Heart right ventricle (tissue), 16 donors: ENCODE results near the gene SEMA3D. TPM values are rescaled to one million over a fixed set of nuclear protein-coding genes. Genes with fewer than 3 reads are reported as not detected.

Experiments used
- ATAC-seq, 8 donors: fragments of 200-7000 bp; cut with Tn5 transposase; one replicate each; pipeline ENCODE4 v1.9.1; 2020; ENCODE audit warnings: mild to moderate bottlenecking in 8 of 8, moderate library complexity in 8 of 8, moderate number of reproducible peaks in 1 of 8
- DNase-seq, 2 donors: peaks; one replicate each; pipeline ENCODE4 v3.0.0-alpha.2; 2020
- H3K27ac ChIP-seq, 10 donors: fragments of 200-600 bp; sonication (generic) in 2 of 10; one replicate each; pipeline versions ENCODE4 v1.5.0 to v1.8.0; 2020 to 2022; ENCODE audit warnings: mild to moderate bottlenecking in 3 of 10
- H3K27me3 ChIP-seq, 7 donors: fragments of 200-600 bp; one replicate each; pipeline ENCODE4 v1.8.0; 2021 to 2022; ENCODE audit warnings: mild to moderate bottlenecking in 2 of 7
- H3K36me3 ChIP-seq, 9 donors: fragments of 200-600 bp; sonication (generic) in 1 of 9; one replicate each; pipeline versions ENCODE4 v1.5.0 to v1.8.0; 2020 to 2022; ENCODE audit warnings: mild to moderate bottlenecking in 2 of 9
- H3K4me1 ChIP-seq, 9 donors: fragments of 200-600 bp; sonication (generic) in 1 of 9; one replicate each; pipeline versions ENCODE4 v1.5.0 to v1.8.0; 2020 to 2022; ENCODE audit warnings: mild to moderate bottlenecking in 4 of 9
- H3K4me3 ChIP-seq, 10 donors: fragments of 200-600 bp; sonication (generic) in 2 of 10; one replicate each; pipeline versions ENCODE4 v1.5.0 to v1.8.0; 2020 to 2022; ENCODE audit warnings: mild to moderate bottlenecking in 7 of 10, moderate library complexity in 2 of 10
- H3K9me3 ChIP-seq, 11 donors: fragments of 200-600 bp in 10 of 11; sonication (generic) in 2 of 11; one replicate each; pipeline versions ENCODE4 v1.5.0 to v1.8.0; 2013 to 2022; ENCODE audit warnings: mild to moderate bottlenecking in 2 of 11, control low read depth in 1 of 11, moderate library complexity in 1 of 11
- WGBS, 2 donors: extraction: QIAGEN DNeasy Blood & Tissue Kit; methylation state at CpG; one replicate each; pipeline ENCODE4 v1.1.7; 2013; ENCODE audit warnings: inconsistent platforms in 1 of 2; 5-methylcytosine and 5-hydroxymethylcytosine counted together
- intact Hi-C, 10 donors: fragments of 100-400 bp; cut with DNase I; formaldehyde crosslinking; loops; one replicate each; pipeline versions ENCODE4 v1.11.1 to v1.14.2; 2022
- polyA plus RNA-seq, 2 donors: library from polyadenylated mRNA; stranded (reverse); fragments of 200-250 nt; gene quantifications; one replicate each; pipeline ENCODE4 v1.2.3, GENCODE V29; 2013
- total RNA-seq, 10 donors: library from RNA; stranded (reverse); fragmentation: NEBNext Ultra II Directional in 3 of 10; extraction: Animal tissue kit (Norgen Biotek cat#: 25700) in 3 of 10; gene quantifications; one replicate each; pipeline versions ENCODE4 v1.2.1 to v1.2.4, GENCODE V29; 2021 to 2023
- TF ChIP-seq, protein P1 (sequence below), 9 donors: fragments of 200-600 bp; sonication (generic) in 2 of 9; IDR thresholded peaks; one replicate each; pipeline versions ENCODE4 v1.5.0 to v1.8.0; 2021 to 2022; ENCODE audit warnings: antibody characterized with exemption in 9 of 9, mild to moderate bottlenecking in 5 of 9, moderate library complexity in 1 of 9
- donor health status: Arrhythmogenic right ventricular cardiomyopathy.
- donor health status: ischemic (EF 13 %, LVEDD 7.1; RV severe dilation, severe dysfunction).
- donor health status: healthy with polysubstance abuse.
- donor health status: DM: no; HTN: yes; CAD: no.
- donor health status: DM: no; HTN: no; CAD: no.
- donor health status: ischemic (EF 25% LVEDD 6.9; RV normal size, moderate dysfunction).
- donor health status: ischemic (EF 25% LVEDD 5.7; RV mildly dilated, moderate dysfunction).
- donor health status: healthy.
- donor health status: DM: yes; HTN: yes; CAD: no.
- donor health status: Ischemic cardiomyopathy.
- donor health status: ischemic (EF 35%, LVEDD 5.7; RV mildly dilated, moderate dysfunction).
- donor health status: nonischemic (EF 11% LVEDD 7.7; RV severe dilation, severe dysfunction).
- donor health status: DM: yes; HTN: yes; CAD: no.
- donor health status: PGD.
- donor health status: ischemic (EF 29% LVEDD 5.4; RV normal size, mild dysfunction).
- donor health status: nonischemic (EF 23%, LVEDD 6.1; RV moderate dilation, normal function).

Gene SEMA3D
- total and polyA plus RNA-seq, 12 donors, result 0.10 to 3.5 (median 0.86) TPM

DNA sequence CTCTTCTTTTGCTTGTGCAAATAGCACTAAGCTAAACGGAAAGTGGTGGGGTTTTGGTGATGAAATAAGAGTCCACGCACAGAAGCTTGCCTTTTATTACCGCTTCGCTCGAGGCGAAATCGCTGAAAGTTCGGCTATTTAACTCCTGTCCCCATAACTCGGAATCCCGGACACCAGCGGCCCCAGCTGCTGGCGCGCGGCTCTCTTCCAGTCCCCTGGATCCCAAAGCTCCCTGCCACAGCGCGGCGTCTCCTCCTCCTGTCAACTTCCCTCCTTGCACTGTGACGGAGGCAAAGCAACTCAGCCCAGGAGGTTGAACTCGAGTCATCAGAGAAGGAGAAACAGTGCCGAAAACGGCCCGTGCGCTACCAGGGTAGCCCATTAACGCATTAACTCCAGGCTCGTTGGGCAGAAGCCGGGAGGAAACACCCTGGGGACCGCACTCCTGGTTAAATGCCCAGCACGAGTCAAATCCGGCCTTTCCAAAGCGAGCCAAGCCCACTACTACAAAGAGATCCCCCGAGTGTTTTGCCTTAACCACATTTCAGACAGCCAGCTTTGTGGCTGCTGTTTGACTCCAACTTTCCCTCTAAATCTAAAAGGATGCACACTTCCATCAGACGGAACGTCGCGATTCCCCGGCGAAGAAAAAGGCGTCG, 1.3 kb downstream of the SEMA3D start:
- H3K27me3 ChIP-seq, result peaks cover 0 to 44% (median 38%) of the 10 kb centered on the region in 7 donors
- H3K4me1 ChIP-seq, result peaks cover 0 to 21% (median 11%) of the 10 kb centered on the region in 9 donors
- H3K9me3 ChIP-seq, result peaks cover 0 to 3% (median 0%) of the 10 kb centered on the region in 11 donors
- TF ChIP-seq, protein P1, sequence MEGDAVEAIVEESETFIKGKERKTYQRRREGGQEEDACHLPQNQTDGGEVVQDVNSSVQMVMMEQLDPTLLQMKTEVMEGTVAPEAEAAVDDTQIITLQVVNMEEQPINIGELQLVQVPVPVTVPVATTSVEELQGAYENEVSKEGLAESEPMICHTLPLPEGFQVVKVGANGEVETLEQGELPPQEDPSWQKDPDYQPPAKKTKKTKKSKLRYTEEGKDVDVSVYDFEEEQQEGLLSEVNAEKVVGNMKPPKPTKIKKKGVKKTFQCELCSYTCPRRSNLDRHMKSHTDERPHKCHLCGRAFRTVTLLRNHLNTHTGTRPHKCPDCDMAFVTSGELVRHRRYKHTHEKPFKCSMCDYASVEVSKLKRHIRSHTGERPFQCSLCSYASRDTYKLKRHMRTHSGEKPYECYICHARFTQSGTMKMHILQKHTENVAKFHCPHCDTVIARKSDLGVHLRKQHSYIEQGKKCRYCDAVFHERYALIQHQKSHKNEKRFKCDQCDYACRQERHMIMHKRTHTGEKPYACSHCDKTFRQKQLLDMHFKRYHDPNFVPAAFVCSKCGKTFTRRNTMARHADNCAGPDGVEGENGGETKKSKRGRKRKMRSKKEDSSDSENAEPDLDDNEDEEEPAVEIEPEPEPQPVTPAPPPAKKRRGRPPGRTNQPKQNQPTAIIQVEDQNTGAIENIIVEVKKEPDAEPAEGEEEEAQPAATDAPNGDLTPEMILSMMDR (IDR thresholded peaks at IDR 0.05), result peak in 4 of 9 donors; percentile 10 to 43 (median 30)
- H3K4me3 ChIP-seq, result peak overlapping the region; percentile 9 to 66 (median 52)
- ATAC-seq (peak; percentile 67 to 87 (median 79)), DNase-seq (peak; percentile 42 to 55)
- no peaks in the 10 kb centered on the region for H3K36me3 ChIP-seq
- H3K27ac ChIP-seq, result peak overlapping the region in 4 of 10 donors; percentile 40 to 61 (median 46)
- 0 to 1% methylated on average over 39 of the region's 39 CpGs for WGBS, 2 donors
- intact Hi-C loops, result loop anchor here in 9 of 10 donors (5.0 to 10.0 kb wide), 4 partner anchors 81 to 143 kb away; no protein-coding TSS in a partner anchor

DNA sequence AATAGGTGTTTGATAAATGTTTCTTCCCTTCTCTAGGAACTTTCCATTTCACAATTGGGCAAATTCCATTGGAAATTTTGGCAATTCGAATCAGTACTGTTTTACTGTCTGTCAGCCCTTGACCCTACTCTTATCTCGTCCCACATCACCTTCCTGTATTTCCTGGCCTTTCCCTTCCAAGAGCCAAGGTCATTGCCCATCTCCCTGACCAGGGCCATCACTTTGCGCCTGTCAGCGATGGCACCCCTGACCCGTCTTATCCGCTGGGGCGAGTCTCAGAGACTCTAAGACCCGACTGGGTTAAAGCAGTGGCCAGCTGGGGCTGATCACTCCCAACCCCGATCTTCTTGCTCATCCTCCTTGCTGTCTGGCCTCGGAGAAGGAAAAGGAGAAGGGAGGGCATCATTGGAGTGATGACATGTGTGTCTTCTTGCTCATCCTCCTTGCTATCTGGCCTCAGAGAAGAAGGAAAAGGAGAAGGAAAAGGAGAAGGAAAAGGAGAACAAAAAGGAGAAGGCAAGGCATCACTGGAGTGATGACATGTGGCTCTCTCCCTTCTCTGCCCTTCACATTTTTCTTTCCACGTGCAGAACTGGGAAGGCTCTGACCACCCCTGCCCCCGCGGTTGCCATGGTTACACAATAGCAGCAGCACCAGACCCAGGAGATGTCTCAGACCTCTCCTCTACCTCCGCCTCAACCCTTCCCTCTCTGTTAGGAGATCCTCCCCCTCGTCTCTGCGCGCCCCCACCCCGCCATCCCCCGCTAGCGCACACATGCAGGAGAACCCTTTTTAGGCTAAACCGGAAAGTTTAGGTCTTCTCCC, 2.0 kb downstream of the SEMA3D start:
- Histone ChIP-seq H3K4me3 (peak overlapping the region in 9 of 10 donors; percentile 36 to 66 (median 55)), H3K4me1 (peaks cover 0 to 21% (median 11%) of the 10 kb centered on the region in 9 donors), H3K27ac (peak overlapping the region in 1 of 10 donors; percentile 61), H3K27me3 (peaks cover 0 to 44% (median 33%) of the 10 kb centered on the region in 7 donors), H3K36me3 (no peaks in the 10 kb centered on the region), H3K9me3 (peaks cover 0 to 9% (median 0%) of the 10 kb centered on the region in 11 donors)
- TF ChIP-seq, protein P1 (IDR thresholded peaks at IDR 0.05), result no peak
- 30 to 33% methylated on average over 21 of the region's 21 CpGs for WGBS, 2 donors
- intact Hi-C loops, result loop anchor here in 9 of 10 donors (5.0 to 10.0 kb wide), 4 partner anchors 80 to 143 kb away; no protein-coding TSS in a partner anchor
- DNase-seq (peak in 1 of 2 donors; percentile 10), ATAC-seq (no peak)

DNA sequence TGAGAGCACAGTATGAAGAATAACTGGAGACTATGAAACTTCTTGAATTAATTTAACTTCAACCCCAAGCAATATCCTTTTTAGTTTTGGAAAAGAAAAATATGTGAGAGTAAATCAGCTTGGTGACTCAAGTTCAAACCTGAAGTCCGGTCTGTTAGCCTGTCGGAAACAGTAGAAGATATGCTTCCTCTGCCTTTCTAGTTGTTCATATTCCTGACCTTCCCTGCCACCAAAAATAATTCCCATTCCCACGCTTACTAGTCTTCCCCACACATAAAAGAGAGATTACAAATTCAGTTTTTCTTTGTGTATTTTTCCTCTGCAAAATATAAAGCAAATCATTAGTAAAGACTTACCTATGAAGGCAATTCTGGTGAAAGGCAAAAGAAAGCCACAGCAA, 3.6 kb downstream of the SEMA3D start:
- Histone ChIP-seq H3K4me1 (peaks cover 0 to 21% (median 11%) of the 10 kb centered on the region in 9 donors), H3K27me3 (peaks cover 0 to 44% (median 23%) of the 10 kb centered on the region in 7 donors), H3K27ac (no peak overlapping the region), H3K4me3 (no peak overlapping the region), H3K9me3 (peaks cover 0 to 23% (median 0%) of the 10 kb centered on the region in 11 donors), H3K36me3 (no peaks in the 10 kb centered on the region)
- intact Hi-C loops, result loop anchor here in 4 of 10 donors (10.0 kb wide), 3 partner anchors 78 to 138 kb away; no protein-coding TSS in a partner anchor
- DNase-seq (no peak), ATAC-seq (no peak)
- 88 to 89% methylated on average over 3 of the region's 3 CpGs for WGBS, 2 donors
- TF ChIP-seq, protein P1 (IDR thresholded peaks at IDR 0.05), result no peak
